H54 (cell line): ENCODE data around the gene UPF1.
"Not testable (repeated sequence)": the region's sequence is repeated elsewhere in the genome, so short reads cannot be mapped to it uniquely, and the experiment has no call there.

Source experiments
- DNase-seq: peaks from one replicate; pipeline ENCODE4 v3.0.0; 2011; ENCODE audit warnings: low spot score, mixed read lengths; ENCODE audit not compliant: insufficient read length
- FAIRE-seq: peaks from 3 replicates; lab custom pipeline; 2011; peaks lifted over from hg19 to GRCh38; lab: Jason Lieb, UNC
- POLR2A ChIP-seq: IDR thresholded peaks from 2 replicates; pipeline ENCODE4 v1.6.1; 2011; ENCODE audit warnings: low read depth, mild to moderate bottlenecking, low read length

The UPF1 gene

DNA sequence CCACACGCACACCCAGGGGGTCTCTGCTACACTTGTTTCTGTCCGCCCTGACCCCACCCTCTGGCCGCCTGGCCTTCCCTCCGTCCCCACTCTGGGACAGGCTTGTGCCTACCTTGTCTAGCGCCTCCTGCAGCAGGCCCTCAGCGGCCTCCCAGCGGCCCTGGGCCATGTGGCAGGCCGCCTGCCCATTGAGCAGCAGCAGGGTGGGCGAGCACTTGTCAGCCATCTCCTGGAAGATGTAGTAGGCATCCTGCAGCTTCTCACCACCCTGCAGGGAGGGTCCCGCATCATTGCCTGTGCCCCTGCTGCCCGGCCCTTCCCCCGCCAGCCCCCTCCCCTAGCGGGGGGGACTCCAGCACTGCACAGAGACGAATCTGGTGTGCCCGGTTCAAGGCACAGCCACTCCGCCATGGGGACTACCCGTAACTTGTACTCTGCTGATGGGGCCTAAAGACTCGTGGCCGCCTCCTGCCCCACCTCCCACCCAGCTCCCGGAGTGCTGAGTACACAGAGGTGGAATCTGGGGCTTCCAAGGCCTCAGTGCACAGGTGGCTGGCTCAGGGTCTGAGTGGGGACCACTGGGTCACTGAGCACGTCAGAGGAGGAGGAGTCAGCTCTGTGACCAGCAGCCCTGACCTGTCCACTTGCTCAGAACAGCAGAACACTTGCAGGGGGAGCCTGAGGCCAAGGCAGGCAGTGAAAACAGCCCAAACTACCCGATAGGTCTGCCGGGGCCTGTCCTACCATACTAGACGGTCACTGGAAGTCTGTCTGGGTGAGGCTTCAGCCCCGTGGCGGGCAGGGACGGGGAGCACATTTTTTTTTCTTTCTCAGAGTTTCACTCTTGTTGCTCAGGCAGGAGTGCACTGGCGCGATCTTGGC, 71.6 kb downstream of the UPF1 start:
- TF ChIP-seq POLR2A = no peak
- no peak for DNase-seq
- FAIRE-seq = no peak

DNA sequence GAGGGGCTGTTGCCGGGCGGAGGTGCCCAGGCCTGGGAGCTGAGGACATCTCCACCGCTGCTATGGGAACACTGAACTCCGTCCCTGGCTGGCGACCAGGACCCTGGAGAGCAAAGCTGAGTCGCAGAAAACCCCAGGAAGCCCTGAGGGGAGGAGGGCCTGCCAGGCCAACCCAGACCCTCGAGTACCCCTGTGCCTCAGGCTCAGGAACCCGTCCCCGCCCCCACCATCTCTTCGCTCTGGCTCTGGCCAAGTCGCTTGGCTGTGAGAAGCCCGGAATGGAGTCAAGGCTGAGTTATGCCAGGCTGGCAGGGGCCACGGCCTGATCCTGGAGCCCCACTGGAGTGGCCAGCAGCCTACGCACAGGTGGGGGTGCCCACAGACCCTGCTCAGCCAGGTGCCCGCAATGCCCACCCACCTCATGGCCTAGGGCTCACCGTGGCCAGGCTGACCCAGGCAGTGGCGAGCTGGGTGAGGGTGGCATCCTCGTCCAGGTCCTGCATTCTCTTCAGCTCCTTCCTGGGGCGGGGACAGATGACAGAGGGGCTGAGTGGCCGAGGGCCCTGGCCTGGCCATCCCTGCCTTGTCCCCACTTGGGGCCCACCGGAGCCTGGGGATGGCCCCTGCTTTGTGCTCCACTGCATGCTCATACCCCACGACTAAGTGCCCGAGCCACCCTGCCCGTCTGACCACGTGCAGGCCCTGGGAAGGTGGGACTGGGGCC, 72.7 kb downstream of the UPF1 start:
- no peak for DNase-seq
- no peak for FAIRE-seq
- no peak for TF ChIP-seq POLR2A

DNA sequence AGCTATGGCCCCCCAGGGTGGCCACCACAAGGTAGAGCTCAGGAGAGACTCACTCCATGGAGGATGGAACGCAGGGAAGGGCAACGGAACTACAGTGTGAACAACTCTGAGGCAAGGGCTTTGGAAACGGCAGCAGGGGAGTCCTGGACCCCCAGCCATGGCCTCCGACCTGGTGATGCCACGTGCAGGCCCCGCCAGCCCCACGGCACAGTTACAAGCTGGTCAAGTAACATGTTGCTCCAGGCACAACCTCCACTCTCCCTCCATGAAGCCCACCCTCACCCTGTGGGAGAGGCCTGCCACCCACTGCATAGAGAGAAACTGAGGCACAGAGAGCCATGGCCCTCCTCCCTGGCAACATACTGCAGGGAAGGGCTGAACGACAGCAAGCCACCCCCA, 73.3 kb downstream of the UPF1 start:
- DNase-seq (no peak), FAIRE-seq (no peak)
- no peak for TF ChIP-seq POLR2A

DNA sequence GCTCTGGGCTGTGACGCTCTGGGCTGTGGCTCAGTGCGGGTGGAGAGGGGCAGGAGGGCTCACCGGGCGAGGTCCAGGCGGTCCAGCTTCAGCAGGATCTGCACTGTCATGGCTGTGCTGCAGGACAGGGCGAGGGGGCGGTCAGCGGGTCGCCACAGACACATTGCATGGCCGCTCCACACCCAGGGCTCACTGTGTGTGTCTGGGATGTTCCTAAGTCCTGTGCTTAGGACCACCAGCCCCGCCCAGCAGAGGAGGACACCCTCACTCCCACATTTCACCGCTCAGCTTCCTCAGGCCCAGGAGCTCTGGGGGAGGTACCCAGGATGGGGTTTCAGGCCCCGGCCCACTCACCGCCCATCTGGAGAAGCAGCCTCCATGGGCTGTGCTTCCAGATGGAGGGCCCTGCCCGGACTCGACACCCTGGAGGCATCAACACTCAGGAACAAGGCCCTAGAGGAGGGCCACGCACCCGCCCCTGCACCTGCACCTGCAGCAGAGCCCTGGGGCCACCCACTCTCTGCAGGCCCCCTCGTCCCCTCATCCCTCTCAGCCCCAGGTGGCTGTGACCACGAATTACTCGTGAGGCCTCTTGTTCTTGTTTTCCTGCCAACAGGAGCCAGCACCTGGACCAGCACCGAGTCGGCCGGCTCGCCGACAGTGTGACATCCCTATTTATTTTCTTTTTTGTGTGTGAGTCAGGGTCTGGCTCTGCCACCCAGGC, 73.9 kb downstream of the UPF1 start:
- DNase-seq = no peak
- no peak for FAIRE-seq
- TF ChIP-seq POLR2A = no peak

DNA sequence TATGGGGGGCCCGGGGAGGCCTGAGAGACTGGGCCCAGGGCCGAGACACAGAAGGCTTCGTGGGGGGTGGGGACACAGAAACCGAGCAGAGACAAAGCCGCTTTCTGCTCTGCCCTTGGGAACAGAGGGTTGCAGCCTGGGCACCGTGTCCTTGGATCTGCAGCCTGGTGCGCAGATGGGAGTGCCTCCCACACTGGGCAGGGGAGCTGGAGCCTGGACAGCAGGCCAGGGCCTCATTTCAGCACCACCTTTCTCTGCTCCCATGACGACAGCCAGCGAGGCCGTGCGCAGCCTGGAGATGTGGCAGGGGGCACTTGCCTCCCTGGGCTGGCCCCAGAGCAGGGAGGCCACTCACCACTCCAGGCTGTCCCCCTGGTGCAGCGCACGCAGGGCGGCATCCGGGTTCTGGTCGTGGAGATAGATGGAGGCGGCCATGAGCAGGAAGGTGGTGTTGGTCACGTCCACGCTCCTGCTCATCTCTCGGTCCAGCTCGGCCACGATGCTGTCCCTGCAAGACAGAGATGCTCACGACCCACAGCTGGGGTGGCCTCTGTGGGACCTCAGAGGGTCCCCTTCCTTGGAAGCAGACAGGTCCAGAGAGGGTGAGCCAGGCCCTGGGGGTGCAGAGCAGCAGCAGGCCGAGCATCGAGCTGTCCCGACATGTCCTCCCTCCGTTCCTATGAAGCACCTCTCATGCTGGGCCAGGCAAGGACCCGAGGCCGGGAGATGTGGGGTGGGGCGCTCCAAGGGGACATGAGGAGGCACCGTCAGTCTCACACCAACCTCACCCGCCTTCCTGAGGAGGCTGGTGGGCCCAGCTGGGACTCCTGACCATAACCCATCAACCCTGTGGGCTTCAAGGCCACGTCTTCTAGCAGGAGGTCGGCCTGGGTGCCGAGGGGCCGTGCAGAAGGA, 75.1 kb downstream of the UPF1 start:
- FAIRE-seq = no peak
- DNase-seq = no peak
- TF ChIP-seq POLR2A = no peak

DNA sequence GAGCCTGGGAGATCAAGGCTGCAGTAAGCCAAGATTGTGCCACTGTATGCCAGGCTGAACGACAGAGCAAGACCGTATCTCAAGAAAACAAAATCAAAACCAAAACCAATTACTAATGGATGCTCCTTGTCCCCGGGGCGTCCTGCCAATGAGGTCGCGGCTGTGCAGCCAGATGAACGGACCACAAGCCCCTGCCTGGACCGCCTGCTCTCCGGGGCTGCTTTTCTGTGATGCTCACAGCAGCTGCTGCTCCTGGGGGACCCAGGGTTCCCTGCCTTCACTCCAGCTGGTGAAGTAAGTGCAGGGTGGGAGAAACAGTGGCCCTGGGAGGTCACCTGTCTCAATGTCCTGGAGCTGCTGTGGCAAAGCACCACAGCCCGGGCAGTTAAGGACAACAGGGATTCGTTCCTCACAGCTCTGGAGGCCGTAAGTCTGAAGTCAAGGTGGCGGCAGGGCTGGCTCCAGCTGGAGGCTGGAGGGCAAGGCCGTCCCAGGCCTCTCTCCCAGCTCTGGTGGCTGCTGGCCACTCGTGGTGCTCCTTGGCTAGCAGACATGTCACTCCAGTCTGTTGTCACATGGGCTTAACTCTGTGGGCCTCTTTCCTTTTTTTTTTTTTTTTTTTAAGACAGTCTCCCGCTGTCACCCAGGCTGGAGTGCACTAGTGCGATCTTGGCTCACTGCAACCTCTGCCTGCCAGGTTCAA, 77.3 kb downstream of the UPF1 start:
- no peak for FAIRE-seq

DNA sequence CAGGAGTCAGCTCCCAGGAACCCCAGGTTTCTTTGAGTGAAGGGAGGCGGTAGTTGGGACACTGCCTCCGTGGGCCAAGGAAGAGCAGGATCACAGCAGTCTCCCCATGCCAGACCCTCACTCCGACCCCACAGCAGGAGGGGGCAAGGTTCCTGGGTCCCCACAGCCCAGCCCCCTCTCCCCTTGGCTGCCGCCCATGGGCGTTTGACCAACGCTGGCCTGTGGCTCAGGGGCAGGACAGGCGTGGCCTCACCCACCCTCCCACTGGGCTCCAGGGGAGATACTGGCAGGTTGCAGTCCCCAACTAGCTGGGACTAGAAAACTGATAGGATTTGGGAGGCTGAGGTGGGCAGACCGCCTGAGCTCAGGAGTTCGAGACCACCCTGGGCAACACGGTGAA, 78.3 kb downstream of the UPF1 start:
- DNase-seq (no peak), FAIRE-seq (no peak)
- no peak for TF ChIP-seq POLR2A

More for the DNA sequence above, 77.3 kb downstream of the UPF1 start:
- no peak for DNase-seq
- TF ChIP-seq POLR2A = no peak

DNA sequence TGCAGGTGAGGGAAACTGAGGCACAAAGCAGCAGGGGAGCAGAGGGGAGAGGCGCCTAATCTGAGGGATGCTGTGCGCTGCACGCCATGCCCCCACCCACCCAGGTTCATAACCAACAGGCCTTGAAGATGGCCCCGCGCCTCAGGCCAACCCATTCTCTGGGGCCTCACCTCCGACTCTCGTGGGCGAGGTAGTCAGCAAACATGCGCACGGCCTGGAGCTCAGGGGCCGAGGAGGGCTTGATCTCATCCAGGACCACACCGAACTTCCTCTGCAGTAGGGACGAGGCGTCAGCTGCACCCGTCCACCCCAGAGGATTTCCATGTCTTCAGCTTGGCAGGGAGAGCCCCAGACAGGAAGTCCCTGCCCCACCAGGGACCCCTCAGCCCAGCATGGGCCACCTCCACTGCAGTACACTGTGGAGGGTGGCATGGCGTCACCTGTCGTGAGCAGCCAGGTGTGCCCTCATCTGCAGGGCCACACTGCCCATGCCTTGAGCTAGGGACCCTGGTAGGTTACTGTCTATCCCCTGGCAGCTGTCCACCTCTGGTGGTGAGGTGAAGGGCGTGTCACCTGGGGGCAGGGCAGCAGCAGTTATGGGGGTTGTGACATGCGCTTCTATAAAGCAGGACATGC, 79.2 kb downstream of the UPF1 start:
- no peak for FAIRE-seq
- no peak for DNase-seq
- no peak for TF ChIP-seq POLR2A

DNA sequence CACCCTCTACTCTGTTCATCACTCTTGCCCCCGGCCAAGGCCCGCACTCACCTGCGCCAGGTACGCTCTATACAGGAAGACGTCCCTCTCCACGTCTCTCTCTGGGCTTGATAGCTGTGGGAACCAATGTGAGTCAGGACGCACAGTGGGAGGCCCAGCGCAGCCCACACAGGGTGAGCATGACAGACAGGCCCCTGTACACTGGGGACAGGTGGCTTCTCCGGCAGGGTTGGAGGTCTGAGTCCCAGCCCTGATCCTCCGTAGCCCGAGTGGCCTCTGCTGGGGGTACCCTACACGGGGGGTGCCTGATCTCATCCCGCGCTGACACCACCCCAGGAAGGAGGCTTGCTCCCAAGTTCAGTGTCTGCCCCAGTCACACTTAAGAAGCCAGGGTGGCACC, 81.2 kb downstream of the UPF1 start:
- no peak for FAIRE-seq
- no peak for DNase-seq
- no peak for TF ChIP-seq POLR2A

DNA sequence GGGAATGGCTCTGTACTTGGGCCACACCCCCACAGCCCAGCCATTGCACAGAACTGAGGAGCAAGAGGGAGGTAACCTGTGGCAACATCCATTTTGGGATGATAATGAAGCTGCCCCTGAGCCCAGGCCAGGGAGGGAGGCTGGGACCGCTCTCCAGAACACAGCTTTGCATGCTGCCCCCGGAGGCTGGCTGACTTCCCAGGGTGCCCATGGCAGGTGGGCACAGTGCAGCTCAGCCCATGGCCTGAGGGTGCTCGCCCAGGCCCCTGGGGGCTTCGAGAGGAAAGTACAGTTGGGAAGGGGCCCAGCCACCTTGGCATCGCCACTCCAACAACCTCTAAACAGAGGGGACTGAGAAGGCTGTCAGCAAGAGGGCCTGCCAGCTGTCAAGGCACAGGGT, 81.7 kb downstream of the UPF1 start:
- DNase-seq (no peak), FAIRE-seq (no peak)
- TF ChIP-seq POLR2A = no peak

DNA sequence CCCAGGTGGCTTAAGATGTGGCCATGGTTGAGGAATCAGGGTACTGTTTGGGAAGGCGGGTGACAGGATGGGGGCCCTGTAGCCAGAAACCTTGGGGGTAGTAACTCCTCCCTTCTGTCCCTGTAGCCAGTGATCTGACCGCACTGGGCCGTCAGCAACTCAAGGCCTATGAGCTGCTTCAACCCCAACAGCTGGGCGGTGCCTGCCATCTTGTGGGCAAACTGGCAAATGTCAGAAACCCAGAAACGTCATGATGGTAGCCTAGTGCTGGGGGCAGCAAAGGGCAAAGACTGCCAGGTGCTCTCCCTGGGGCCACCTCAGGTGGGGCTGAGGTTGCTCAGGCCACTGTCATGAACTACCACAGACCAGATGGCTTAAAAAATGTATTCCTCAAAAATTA, 83.9 kb downstream of the UPF1 start:
- no peak for TF ChIP-seq POLR2A
- FAIRE-seq (no peak), DNase-seq (no peak)

DNA sequence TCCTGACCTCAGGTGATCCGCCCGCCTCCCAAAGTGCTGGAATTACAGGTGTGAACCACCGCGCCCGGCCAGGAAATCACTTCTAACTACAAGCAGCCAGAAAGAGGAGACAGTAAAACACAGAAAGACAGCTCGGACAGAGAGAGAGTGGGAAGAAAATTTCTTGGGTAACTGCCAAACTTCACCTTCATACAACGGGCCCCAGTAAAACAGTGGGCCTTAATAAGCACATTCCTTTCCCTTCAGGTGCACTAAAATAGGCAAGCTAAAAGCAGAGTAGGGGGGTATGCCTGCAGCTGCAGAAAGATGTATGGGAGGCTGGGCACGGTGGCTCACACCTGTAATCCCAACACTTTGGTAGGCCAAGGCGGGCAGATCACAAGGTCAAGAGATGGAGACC, 85.8 kb downstream of the UPF1 start:
- not testable (repeated sequence) for DNase-seq, FAIRE-seq
